Measurements from ENCODE around the gene MNT. TPM values are rescaled to one million over a fixed set of nuclear protein-coding genes. Genes with fewer than 3 reads are reported as not detected.

The MNT gene
- total and polyA plus RNA-seq, 11 donors, result 4.1 to 20.4 (median 9.8) TPM

DNA sequence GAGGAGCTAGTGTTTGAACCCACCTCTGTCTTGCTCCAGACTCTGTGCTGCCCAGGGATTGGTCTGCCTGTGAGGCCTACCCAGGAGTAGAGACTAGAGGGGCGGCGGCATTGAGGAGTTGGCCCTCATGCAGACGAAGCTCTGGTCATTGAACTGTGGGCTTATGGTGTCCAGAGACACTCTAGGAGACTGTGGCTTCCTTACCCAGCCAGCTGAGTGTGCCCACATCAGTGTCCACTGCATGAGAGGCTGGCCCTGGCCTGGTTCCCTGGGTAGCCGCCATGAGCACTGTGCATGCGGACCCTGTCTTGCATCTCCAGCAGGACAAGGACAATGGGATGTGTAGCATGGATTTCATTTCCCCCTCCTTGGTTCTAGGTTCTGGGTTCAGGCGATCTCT, 49.6 kb downstream of the MNT start:
- 94 to 96% (median 96%) methylated on average over 6 of the region's 6 CpGs for WGBS, 4 donors
- Histone ChIP-seq H3K27me3 (no peaks in the 10 kb centered on the region), H3K9me3 (no peaks in the 10 kb centered on the region), H3K27ac (no peak overlapping the region), H3K36me3 (no peaks in the 10 kb centered on the region), H3K4me1 (peaks cover 0 to 13% (median 5%) of the 10 kb centered on the region in 12 donors), H3K4me3 (no peak overlapping the region)
- TF ChIP-seq, protein P1, sequence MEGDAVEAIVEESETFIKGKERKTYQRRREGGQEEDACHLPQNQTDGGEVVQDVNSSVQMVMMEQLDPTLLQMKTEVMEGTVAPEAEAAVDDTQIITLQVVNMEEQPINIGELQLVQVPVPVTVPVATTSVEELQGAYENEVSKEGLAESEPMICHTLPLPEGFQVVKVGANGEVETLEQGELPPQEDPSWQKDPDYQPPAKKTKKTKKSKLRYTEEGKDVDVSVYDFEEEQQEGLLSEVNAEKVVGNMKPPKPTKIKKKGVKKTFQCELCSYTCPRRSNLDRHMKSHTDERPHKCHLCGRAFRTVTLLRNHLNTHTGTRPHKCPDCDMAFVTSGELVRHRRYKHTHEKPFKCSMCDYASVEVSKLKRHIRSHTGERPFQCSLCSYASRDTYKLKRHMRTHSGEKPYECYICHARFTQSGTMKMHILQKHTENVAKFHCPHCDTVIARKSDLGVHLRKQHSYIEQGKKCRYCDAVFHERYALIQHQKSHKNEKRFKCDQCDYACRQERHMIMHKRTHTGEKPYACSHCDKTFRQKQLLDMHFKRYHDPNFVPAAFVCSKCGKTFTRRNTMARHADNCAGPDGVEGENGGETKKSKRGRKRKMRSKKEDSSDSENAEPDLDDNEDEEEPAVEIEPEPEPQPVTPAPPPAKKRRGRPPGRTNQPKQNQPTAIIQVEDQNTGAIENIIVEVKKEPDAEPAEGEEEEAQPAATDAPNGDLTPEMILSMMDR (IDR thresholded peaks at IDR 0.05), result no peak
- no peak for TF ChIP-seq POLR2A (IDR thresholded peaks at IDR 0.05)
- DNase-seq (no peak), ATAC-seq (peak in 1 of 4 donors; percentile 10)
- intact Hi-C loops (cut with DNase I), result loop anchor here in 2 of 10 donors (5.0 kb wide), 1 partner anchor 299 kb away; no protein-coding TSS in a partner anchor

DNA sequence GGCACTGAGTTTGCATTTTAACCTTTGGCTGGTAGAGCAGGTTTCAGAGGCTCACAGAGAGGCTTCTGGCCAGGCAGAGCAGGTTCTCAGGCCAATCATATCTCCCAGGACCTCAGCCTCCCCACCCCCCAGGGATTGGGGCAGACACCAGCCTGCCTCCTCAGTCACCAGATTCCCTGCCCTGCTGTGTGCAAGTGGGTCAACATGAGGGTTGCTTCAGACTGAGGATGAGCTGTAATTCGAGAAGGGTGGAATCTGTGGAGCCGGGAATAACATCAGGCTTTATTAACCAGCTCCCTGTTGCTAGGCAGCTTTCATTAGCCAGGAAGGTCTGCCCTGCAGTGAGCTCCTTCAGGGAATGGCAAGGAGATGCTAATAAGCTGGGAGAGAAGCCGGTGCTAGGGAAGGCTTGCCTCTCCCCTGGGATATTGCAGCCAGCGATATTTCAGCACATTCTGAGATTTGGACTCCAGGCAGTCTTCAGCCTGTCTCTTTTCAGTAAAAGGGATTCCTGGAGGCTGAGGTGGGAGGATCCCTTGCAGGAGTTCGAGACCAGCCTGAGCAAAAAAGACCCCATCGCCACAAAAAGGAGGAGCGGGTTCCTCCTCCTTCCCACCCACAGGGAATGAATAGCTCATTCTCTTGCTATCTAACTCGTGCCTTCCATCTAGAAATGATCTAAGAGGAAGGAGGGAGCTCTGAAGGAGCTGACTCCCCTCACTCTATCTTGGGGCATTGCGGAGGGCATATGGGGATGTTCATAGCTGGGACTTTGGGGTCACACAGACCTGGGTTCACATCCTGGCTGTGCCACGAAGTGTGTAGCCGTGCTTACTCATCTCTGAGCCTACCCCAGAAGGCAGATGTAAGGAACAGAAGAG, 52.8 kb downstream of the MNT start:
- ATAC-seq (peak; percentile 61 to 68 (median 62)), DNase-seq (peak in 1 of 5 donors; percentile 58)
- Histone ChIP-seq H3K36me3 (peaks cover 0 to 21% (median 9%) of the 10 kb centered on the region in 9 donors), H3K9me3 (no peaks in the 10 kb centered on the region), H3K27ac (no peak overlapping the region), H3K27me3 (no peaks in the 10 kb centered on the region), H3K4me3 (no peak overlapping the region), H3K4me1 (peaks cover 0 to 13% (median 5%) of the 10 kb centered on the region in 12 donors)
- intact Hi-C loops (cut with DNase I), result no loop called here
- 63 to 68% (median 67%) methylated on average over 11 of the region's 11 CpGs for WGBS, 4 donors
- no peak for TF ChIP-seq POLR2A (IDR thresholded peaks at IDR 0.05)
- TF ChIP-seq, protein P1 (IDR thresholded peaks at IDR 0.05), result no peak

GRCh38 chr17:2346475-2346874, 54.4 kb downstream of the MNT start:
- Histone ChIP-seq H3K9me3 (no peaks in the 10 kb centered on the region), H3K27me3 (no peaks in the 10 kb centered on the region), H3K4me1 (peaks cover 0 to 13% (median 5%) of the 10 kb centered on the region in 12 donors), H3K36me3 (peaks cover 0 to 32% (median 15%) of the 10 kb centered on the region in 9 donors), H3K4me3 (no peak overlapping the region), H3K27ac (no peak overlapping the region)
- intact Hi-C loops (cut with DNase I), result no loop called here
- TF ChIP-seq POLR2A (IDR thresholded peaks at IDR 0.05), result no peak
- TF ChIP-seq, protein P1 (IDR thresholded peaks at IDR 0.05), result no peak
- no peak for ATAC-seq
- WGBS, 4 donors, result 92 to 97% (median 96%) methylated on average over 8 of the region's 8 CpGs
- DNase-seq, result no peak

DNA sequence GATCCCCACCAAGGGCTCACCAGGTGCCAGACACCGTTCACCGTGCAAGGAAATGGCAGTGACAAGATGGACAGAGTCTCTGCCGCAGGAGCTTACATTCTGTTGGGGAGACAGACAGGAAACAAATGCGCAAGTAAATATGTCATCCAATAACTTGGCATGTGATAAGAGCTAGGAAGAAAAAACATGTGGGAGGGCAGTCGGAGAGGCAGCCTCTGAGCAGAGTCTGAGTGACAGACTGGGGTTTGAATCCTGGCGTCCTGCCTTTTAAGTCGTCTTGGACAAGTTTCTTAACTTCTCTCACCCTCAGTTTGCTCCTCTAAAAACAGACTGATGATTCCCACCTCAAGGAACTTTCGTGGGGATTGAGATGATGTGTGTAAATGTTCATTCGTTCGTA, 56.3 kb downstream of the MNT start:
- H3K4me1 ChIP-seq, result peaks cover 0 to 13% (median 5%) of the 10 kb centered on the region in 12 donors
- H3K27ac ChIP-seq, result no peak overlapping the region
- no peaks in the 10 kb centered on the region for H3K27me3 ChIP-seq
- peaks cover 0 to 35% (median 17%) of the 10 kb centered on the region in 9 donors for H3K36me3 ChIP-seq
- WGBS, 4 donors, result 67 to 78% (median 72%) methylated on average over 10 of the region's 10 CpGs
- DNase-seq (no peak), ATAC-seq (no peak)
- H3K9me3 ChIP-seq, result no peaks in the 10 kb centered on the region
- intact Hi-C loops (cut with DNase I), result no loop called here
- no peak for TF ChIP-seq POLR2A (IDR thresholded peaks at IDR 0.05)
- TF ChIP-seq, protein P1 (IDR thresholded peaks at IDR 0.05), result no peak
- H3K4me3 ChIP-seq, result no peak overlapping the region
